ENCODE data around the gene TBC1D22A.

The TBC1D22A gene

DNA sequence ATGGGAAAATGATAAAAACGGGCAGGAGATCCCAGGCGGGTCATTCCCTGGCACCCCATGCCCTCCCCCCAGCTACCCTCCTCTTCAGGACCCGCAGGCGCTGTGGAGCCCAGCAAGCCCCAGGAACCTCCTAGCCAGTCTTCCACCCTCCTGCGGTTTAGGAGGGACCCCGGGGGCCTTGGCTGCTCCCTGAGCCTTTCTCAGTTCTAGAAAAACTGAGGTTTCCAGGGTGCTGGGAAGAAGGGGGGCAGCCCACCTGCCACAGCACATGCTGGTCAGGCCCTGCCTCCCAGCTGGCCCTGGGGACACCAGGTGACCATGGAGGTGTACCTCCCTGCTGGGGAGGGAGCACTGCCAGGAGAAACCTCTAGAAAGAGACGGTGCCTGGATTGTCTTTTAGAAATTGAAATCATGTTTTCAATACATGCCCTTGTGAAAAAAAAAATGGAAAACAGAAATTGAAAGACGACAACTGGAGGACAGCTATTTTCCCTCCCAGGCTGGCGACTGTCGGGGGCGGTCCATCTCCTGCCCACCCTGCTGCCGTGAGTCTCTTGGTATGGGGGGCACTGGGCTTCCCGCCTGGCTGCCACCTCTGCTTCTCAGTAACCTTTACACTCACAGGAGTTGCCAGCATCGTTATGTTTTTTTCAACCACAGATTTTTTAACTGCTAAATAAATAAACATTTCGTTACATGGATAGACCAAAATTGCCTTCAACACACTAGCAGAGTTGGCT lies 398.5 kb downstream of the TBC1D22A start:
- no peak for TF ChIP-seq BACH2 (CRISPR knock-in tag; IDR thresholded peaks at IDR 0.05; ENCODE audit: borderline replicate concordance)
- no peak for ATAC-seq

DNA sequence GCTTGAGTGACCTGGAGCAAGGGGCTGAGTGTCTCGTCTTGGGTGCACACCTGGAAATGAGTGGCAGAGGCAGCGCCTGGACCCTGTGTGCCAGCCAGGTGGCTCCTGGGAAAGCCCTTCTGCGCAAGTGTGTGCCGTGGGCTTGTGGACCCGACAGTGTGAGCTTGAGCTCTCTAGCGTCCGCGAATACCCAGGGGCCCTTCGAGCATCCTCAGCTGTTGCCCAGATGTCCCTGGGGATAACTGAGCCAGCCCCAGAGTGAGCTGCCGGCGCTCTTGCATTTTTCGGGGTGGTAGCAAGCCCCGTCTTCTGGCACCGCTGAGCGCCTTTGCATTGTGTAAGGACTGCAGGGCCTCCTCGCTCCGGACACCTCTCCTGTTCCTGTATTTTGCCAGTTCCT lies 399.2 kb downstream of the TBC1D22A start:
- ATAC-seq, result no peak
- TF ChIP-seq BACH2 (CRISPR knock-in tag; IDR thresholded peaks at IDR 0.05; ENCODE audit: borderline replicate concordance) (no peak), ZFP3 (CRISPR knock-in tag; IDR thresholded peaks at IDR 0.05) (no peak), ZNF8 (CRISPR knock-in tag; IDR thresholded peaks at IDR 0.05) (no peak), ARNTL (CRISPR knock-in tag; IDR thresholded peaks at IDR 0.05; ENCODE audit: borderline replicate concordance, low read depth) (no peak), ZC3H10 (CRISPR knock-in tag; IDR thresholded peaks at IDR 0.05) (no peak)
- TF ChIP-seq, protein P1, sequence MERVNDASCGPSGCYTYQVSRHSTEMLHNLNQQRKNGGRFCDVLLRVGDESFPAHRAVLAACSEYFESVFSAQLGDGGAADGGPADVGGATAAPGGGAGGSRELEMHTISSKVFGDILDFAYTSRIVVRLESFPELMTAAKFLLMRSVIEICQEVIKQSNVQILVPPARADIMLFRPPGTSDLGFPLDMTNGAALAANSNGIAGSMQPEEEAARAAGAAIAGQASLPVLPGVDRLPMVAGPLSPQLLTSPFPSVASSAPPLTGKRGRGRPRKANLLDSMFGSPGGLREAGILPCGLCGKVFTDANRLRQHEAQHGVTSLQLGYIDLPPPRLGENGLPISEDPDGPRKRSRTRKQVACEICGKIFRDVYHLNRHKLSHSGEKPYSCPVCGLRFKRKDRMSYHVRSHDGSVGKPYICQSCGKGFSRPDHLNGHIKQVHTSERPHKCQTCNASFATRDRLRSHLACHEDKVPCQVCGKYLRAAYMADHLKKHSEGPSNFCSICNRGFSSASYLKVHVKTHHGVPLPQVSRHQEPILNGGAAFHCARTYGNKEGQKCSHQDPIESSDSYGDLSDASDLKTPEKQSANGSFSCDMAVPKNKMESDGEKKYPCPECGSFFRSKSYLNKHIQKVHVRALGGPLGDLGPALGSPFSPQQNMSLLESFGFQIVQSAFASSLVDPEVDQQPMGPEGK (CRISPR knock-in tag; IDR thresholded peaks at IDR 0.05; ENCODE audit: borderline replicate concordance), result no peak
- TF ChIP-seq, protein P2, sequence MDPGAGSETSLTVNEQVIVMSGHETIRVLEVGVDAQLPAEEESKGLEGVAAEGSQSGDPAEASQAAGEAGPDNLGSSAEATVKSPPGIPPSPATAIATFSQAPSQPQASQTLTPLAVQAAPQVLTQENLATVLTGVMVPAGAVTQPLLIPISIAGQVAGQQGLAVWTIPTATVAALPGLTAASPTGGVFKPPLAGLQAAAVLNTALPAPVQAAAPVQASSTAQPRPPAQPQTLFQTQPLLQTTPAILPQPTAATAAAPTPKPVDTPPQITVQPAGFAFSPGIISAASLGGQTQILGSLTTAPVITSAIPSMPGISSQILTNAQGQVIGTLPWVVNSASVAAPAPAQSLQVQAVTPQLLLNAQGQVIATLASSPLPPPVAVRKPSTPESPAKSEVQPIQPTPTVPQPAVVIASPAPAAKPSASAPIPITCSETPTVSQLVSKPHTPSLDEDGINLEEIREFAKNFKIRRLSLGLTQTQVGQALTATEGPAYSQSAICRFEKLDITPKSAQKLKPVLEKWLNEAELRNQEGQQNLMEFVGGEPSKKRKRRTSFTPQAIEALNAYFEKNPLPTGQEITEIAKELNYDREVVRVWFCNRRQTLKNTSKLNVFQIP (CRISPR knock-in tag; IDR thresholded peaks at IDR 0.05; ENCODE audit: borderline replicate concordance, low read depth), result no peak

DNA sequence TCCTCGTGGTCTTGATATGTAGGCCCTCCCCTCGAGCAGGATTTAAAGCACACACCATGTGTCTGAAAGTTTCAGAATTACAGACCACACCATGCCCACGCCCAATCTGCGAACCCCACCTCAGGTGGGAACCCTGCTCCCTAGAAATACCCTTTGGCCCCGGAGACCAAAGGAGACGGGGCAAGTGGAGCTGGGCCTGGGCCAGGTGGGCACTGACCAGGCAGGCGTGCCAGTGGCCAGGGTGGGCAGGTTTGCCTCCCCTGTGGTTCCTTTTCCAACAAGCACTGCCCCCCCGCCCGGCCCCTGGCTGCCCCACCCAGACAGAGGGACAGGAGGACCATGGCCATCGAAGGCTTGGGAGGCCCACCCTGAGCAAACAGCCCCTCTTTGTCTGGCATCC lies 400.4 kb downstream of the TBC1D22A start:
- no peak for ATAC-seq
- no peak for TF ChIP-seq GLIS3 (CRISPR knock-in tag; IDR thresholded peaks at IDR 0.05)
- TF ChIP-seq, protein P2 (CRISPR knock-in tag; IDR thresholded peaks at IDR 0.05; ENCODE audit: borderline replicate concordance, low read depth), result no peak
- TF ChIP-seq ZNF70 (CRISPR knock-in tag; IDR thresholded peaks at IDR 0.05), result no peak
- TF ChIP-seq ESRRG (CRISPR knock-in tag; IDR thresholded peaks at IDR 0.05), result no peak
- TF ChIP-seq TOX (CRISPR knock-in tag; IDR thresholded peaks at IDR 0.05; ENCODE audit: borderline replicate concordance), result no peak
- TF ChIP-seq CSDC2 (CRISPR knock-in tag; IDR thresholded peaks at IDR 0.05), result no peak
- TF ChIP-seq, protein P3, sequence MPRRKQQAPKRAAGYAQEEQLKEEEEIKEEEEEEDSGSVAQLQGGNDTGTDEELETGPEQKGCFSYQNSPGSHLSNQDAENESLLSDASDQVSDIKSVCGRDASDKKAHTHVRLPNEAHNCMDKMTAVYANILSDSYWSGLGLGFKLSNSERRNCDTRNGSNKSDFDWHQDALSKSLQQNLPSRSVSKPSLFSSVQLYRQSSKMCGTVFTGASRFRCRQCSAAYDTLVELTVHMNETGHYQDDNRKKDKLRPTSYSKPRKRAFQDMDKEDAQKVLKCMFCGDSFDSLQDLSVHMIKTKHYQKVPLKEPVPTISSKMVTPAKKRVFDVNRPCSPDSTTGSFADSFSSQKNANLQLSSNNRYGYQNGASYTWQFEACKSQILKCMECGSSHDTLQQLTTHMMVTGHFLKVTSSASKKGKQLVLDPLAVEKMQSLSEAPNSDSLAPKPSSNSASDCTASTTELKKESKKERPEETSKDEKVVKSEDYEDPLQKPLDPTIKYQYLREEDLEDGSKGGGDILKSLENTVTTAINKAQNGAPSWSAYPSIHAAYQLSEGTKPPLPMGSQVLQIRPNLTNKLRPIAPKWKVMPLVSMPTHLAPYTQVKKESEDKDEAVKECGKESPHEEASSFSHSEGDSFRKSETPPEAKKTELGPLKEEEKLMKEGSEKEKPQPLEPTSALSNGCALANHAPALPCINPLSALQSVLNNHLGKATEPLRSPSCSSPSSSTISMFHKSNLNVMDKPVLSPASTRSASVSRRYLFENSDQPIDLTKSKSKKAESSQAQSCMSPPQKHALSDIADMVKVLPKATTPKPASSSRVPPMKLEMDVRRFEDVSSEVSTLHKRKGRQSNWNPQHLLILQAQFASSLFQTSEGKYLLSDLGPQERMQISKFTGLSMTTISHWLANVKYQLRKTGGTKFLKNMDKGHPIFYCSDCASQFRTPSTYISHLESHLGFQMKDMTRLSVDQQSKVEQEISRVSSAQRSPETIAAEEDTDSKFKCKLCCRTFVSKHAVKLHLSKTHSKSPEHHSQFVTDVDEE (CRISPR knock-in tag; IDR thresholded peaks at IDR 0.05), result no peak
- no peak for TF ChIP-seq ZNF565 (CRISPR knock-in tag; conservative IDR thresholded peaks at IDR 0.05; ENCODE audit: low read depth)
- TF ChIP-seq ZFP3 (CRISPR knock-in tag; IDR thresholded peaks at IDR 0.05), result no peak
- TF ChIP-seq, protein P4, sequence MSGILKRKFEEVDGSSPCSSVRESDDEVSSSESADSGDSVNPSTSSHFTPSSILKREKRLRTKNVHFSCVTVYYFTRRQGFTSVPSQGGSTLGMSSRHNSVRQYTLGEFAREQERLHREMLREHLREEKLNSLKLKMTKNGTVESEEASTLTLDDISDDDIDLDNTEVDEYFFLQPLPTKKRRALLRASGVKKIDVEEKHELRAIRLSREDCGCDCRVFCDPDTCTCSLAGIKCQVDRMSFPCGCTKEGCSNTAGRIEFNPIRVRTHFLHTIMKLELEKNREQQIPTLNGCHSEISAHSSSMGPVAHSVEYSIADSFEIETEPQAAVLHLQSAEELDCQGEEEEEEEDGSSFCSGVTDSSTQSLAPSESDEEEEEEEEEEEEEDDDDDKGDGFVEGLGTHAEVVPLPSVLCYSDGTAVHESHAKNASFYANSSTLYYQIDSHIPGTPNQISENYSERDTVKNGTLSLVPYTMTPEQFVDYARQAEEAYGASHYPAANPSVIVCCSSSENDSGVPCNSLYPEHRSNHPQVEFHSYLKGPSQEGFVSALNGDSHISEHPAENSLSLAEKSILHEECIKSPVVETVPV (CRISPR knock-in tag; IDR thresholded peaks at IDR 0.05), result no peak
- TF ChIP-seq PPARA (CRISPR knock-in tag; IDR thresholded peaks at IDR 0.05; ENCODE audit: borderline replicate concordance), result no peak
- TF ChIP-seq ZC3H10 (CRISPR knock-in tag; IDR thresholded peaks at IDR 0.05), result no peak
- TF ChIP-seq, protein P5, sequence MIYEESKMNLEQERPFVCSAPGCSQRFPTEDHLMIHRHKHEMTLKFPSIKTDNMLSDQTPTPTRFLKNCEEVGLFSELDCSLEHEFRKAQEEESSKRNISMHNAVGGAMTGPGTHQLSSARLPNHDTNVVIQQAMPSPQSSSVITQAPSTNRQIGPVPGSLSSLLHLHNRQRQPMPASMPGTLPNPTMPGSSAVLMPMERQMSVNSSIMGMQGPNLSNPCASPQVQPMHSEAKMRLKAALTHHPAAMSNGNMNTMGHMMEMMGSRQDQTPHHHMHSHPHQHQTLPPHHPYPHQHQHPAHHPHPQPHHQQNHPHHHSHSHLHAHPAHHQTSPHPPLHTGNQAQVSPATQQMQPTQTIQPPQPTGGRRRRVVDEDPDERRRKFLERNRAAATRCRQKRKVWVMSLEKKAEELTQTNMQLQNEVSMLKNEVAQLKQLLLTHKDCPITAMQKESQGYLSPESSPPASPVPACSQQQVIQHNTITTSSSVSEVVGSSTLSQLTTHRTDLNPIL (CRISPR knock-in tag; IDR thresholded peaks at IDR 0.05; ENCODE audit: low read depth), result no peak
- TF ChIP-seq, protein P1 (CRISPR knock-in tag; IDR thresholded peaks at IDR 0.05; ENCODE audit: borderline replicate concordance), result no peak
- TF ChIP-seq BACH2 (CRISPR knock-in tag; IDR thresholded peaks at IDR 0.05; ENCODE audit: borderline replicate concordance), result no peak
- TF ChIP-seq ISL1 (CRISPR knock-in tag; IDR thresholded peaks at IDR 0.05), result no peak
- TF ChIP-seq OSR1 (CRISPR knock-in tag; IDR thresholded peaks at IDR 0.05), result no peak
- TF ChIP-seq ARNTL (CRISPR knock-in tag; IDR thresholded peaks at IDR 0.05; ENCODE audit: borderline replicate concordance, low read depth), result no peak
- TF ChIP-seq RARB (CRISPR knock-in tag; IDR thresholded peaks at IDR 0.05), result no peak
- no peak for TF ChIP-seq ZNF8 (CRISPR knock-in tag; IDR thresholded peaks at IDR 0.05)
